Hematopoietic multipotent progenitor cell treated with erythropoietin and hydrocortisone succinate and interleukin-3 and kit ligand, for 15 days (in vitro differentiated cells): ENCODE data around the gene HOXD11.

ENCODE experiments used
- DNase-seq: peaks from one replicate; pipeline ENCODE4 v3.0.0-alpha.2; 2015; ENCODE audit warnings: low spot score

HOXD11 gene

DNA sequence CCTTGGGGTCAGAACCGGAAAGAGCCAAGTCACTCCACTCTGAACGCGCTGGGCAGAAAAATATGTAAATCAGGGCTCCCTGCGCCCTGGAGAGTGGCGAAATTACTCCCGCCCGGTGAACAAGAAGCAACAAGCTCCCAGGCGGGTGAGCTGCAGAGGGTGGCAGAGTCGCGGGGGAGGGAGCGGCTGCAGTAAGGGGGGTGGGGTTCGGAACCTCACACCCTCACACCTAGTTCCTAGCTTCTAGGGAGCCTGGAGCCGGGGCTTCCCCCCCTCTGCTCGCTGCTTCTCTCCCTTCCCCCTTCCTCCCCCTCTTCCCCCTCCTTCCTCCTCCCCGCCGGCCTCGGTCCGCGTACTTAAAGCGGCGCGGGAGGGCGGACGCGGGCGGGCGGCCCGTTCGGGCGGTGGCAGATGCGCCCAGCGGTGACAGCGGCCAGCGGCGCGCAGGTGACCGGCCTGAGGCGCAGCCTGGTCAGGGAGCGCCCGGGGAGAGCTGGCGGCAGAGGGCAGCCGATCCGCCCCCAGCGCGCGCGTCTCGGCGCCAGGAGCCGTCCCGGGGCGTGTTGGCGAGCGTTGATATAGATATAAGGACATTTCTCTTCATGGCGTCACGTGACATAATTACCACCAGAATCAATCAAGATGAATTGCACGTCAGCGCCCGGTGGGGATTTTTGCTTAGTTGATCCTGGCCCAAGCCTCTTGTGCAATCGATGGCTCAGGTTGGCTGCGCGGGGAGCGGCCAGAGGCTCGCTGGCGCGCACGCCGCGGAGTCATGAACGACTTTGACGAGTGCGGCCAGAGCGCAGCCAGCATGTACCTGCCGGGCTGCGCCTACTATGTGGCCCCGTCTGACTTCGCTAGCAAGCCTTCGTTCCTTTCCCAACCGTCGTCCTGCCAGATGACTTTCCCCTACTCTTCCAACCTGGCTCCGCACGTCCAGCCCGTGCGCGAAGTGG is at the start of gene HOXD11:
Gene HOXD11 (plus strand): TSS at position 700 of the 959 bp plus-strand sequence. CDS start 76 bp downstream, at position 776.
- no peak for DNase-seq

DNA sequence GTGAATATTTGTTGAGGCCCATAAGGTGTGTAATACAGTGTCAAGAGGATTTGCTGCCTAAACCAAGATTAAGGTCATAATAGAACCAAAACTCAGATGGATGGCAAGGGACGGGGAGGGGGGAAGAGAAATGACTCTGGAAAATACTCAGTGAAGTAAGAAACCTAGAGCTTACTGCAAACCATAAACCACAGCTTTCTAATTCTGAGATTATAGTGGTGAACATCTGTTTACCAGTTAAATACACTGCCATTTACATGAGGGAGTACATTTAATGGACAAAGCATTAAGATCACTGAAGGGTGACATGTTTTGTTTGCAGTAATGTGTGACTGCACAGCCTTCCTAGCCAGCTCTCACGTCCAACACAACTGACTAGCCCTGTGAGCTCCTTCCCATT is 43.1 kb upstream of the HOXD11 start:
- no peak for DNase-seq

DNA sequence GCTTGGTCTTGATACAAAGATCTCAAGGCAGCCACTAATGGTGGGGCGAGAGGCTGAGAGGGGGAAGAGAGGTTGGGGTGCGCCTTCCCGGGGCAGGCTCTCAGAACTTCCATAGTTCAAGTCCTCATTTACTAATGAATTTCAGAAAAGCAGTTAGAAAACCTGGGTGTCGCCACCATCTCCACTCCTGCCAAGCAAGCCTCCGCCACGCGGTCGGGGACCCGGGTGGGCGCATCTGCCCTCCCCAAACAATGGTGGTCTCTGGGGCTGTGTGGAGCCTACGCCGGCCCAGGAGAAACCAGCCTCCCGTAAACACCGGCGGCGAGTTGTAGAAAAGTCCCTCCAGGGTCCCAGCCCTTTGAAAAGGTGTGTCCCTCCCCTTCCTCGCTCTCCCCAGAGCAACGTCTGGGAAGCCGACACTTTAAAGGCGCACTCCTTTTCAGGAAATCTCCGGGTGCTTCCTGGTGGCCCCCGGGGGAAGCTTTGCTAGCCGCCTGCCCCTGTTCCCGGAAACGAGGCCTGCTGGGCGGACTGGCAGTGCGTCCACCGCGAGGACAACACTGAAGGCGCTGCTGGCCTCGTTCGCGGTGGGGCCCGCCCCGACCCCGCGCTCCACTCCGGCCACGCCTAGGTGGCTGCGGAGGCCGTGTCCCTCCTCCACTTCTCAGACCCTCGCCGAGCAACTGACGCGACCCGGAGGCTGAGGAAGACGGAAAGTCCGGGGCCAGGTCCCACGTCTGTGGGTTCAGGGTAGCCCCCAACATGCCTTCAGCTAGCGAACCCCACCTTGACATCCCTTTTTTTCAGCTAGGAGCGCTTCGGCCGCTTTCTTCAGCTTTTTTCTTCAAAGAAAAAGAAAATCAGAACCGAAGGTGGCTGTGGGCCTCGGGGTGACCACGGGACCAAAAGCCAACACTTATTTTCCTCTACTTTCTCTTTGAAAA is 40.2 kb upstream of the HOXD11 start:
- no peak for DNase-seq

DNA sequence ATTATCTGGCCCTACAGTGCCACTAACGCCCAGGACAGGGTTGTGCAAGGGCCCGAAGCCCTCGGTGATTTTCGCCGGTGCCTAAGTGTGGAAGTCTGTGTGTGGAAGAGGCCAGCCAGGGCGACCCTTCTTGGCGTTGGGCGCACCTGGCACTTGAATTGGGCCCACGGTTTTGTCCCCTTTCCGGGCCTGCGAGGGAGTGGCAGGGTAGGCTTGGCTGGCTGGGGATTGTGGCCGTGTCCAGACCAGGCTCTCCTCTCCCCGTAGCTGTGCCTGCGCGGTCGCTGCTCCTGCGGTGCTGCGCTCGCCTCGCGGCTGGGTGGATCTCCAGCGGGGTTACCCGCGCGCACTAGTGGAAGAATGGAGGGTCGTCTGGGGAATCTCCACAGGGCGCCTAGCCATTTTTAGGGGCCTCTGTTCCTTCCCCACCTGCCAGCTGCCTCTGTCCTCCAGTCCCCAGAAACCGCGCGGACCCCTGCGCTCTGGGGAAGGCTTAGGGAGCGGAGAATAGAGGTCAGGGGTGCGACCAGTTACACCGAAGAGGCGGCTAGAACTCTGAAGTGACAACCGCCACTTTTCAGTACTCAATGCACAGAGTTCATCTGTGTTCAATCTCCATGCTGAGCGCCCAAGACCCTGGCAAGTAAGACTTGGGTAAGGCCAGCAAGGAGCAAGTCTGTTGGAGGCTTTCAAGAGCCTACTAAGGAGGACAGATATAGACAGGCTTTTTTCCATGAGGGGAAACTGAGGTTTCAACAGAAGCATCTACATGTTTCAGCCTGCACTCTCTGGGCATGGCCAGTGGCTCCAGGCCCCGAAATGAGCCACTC is 39.3 kb upstream of the HOXD11 start:
- no peak for DNase-seq

DNA sequence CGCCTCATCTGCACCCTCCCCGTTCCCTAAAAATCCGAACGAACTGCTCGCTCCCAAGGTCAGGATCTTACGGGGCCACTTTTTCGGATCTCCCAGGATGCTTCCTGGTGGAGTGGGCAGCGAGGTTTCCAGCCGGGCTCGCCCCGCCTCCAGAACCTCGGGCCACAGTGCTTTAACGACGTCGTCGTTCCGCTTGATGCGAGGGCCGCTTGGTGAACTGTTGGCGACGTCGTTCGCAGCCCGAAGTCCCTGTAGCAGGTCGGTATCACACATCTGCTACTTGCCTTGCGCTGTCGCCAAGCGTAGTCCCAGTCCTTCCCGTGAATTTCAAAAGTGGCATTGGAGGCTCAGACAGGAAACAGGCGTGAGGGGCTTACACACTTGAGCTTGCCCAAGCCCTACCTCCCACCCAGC is 38.7 kb upstream of the HOXD11 start:
- DNase-seq, result no peak

DNA sequence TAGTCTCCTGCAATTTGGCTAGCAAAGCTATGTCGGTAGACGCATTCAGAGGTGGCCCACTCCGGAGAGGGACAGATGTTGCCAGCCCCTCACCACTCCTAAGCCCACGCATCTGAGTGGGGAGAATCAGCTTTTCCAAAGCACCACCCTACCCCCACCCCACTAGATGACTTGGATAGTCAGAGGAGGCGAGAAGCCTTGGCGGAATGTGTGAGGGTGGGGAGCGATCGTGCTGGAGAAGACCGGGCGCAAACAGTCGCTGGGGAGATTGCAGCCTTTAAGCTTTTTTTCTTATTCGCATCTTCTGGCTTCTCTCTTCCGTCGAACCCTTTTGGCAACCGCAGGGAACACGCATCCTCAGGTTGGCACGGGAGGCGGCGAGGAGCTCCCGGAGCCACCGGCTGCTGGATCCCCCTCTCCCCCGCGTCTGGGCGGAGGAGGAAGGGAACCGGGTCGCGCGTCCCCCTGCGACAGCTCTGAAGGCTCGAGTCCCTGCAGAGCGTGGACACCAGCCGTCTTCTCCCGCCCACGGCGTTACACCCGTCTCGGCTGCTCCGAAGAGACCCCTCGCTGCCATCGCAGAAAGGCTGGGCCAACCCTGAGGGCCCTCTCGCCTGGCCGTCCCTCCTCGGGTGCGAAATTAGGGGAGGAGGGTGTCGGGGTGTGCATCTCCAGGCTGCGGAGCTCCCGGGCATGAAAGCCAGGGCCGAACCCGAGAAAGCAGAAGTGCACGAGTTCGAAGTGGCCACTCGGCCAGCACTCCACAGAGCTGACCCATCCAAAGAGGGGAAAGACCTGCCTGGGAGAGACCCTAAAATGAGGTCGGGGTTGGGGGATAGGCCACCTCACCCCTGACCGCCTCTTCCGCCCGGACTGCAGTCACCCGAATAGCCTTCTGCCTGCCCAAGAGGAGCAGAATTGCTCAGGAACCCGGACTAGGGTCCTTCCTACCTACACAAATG is 35.5 kb upstream of the HOXD11 start:
- no peak for DNase-seq

DNA sequence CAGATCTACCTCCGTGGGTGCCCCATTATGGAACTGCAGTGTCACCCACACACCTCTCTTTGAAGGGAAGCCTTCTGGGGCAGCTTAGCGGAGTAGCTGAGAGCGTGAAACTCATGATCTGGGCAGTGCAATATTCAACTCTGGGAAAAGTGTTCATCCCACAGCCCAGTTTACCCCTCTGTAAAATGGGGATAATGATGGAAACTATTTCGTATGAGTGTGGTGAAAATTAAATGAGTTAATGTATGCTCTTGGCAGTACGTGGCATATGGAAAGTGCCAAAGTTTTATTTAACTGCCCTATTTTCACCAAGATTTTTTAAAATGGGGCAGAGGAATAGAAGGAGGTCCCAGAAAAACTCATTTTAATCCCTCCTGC is 34.8 kb upstream of the HOXD11 start:
- no peak for DNase-seq

DNA sequence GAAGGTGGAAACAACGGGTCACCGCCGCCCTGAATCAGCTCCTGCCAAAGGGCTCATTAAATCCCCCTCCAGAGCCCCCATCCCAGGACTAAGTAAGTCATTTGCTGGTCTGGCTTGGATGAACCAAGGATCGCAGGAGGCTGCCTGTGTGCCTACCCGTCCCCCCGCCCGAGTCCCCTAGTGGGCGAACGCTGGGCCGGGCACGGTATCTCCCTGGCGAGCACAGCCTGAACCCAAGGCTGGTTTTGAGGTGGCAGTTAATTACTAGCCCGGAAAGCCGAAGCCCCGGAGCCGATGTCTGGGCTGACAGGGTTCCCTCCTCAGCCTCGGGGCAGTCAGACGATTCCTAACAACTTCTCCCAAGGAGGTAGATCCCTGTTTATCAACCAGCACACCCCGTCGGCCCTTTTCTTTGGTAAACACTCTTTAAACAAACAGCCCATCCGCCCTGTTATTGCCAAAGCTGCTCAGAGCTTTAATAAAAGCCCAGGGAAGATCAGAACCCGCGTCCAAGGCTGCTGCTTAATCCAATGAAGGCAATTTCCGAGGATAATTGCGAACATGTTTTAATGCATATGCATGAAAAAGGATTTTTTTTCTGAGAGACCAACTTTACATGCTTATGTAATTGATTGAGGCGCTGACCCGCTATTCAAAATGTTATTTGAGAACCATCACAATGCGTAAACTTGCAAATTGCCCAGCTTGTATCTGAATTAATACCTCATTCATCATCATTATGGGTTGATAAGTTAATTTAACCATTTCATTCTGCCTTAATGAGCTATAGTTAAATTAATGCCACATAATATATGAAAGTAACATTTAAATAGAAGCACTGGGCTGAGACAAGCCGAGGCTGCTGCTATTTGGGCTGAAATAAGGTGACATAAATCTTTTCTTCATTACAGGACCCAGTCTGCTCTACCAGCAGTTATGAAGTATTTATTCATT is 33.9 kb upstream of the HOXD11 start:
- no peak for DNase-seq

DNA sequence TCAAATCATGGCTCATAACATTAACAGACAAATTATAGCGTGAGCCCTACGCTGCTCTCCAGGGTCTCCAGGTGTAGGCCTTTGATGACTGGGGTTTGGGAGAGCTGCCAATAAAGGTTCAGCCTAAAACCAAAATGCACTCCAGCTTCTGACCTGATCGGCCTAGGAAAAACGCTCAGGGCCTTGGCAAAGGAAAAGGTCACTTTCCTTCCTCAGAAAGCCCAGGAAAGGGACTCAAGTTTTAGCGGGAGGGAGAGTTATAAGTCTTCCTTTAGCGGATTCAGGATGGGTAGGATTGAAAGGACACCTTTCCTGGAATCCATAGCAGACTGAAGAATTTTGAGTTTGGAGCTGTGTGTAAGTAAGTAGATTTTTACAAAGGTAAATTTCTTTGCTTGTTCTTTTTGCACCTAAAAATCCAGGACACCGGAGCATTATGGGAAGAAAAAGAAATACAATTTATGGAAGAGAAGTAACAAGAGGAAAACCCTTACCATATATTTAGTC is 32.1 kb upstream of the HOXD11 start:
- DNase-seq, result no peak

DNA sequence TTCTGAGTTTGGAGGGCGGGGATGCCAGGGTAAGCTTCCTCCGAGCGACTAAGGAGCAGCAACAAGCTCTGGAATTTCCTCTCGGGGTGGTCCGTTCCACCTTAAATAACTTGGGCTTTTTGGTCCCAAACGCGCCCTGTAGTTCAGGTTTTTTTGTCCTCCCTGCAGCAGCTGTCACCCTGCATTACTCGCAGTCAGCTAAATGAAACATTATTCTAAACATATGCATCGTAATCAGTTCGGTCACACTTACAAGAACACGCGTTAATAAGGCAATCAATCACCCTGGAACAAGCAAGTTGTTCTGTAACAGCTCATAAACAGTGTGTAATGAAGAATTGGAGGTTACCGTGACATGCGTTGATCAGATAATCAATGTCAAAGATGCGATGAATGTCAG is 31.6 kb upstream of the HOXD11 start:
- no peak for DNase-seq

DNA sequence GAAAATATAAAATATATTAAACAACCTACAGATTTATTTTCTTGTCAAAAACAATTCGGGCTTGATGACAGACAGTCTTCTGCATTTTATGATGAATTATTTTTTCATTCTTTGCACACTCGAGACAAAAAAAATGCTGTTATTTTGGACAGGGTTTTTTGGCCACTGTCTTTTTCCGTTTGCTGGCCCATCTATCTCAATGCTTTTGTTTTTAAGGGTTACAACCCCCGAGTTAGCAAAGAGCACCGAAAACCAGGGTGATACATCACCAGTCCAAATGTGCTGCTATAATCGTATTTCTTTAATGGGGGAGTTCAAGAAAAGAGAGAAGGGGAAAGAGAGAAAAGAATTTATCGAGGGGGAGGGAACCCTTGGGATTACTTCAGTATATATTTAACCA is 31.0 kb upstream of the HOXD11 start:
- DNase-seq, result no peak

DNA sequence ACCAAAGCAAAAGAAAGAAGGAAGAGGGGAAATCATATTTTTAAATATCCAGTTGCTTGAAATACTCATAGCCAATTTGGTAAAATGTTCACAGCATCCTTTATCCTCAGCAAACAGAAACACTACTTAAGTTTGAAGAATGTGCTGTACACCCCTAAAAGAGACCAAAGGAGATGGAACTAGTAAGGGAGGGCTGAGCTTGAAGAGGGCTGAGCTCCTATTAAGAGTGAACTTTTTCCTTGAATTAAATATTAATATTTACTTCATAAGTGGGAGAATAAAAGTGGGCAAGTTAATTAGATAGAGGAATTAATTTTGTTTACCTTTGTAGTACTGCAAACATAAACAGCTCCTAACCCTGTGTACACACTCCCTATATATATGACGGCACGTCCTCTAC is 30.3 kb upstream of the HOXD11 start:
- no peak for DNase-seq

DNA sequence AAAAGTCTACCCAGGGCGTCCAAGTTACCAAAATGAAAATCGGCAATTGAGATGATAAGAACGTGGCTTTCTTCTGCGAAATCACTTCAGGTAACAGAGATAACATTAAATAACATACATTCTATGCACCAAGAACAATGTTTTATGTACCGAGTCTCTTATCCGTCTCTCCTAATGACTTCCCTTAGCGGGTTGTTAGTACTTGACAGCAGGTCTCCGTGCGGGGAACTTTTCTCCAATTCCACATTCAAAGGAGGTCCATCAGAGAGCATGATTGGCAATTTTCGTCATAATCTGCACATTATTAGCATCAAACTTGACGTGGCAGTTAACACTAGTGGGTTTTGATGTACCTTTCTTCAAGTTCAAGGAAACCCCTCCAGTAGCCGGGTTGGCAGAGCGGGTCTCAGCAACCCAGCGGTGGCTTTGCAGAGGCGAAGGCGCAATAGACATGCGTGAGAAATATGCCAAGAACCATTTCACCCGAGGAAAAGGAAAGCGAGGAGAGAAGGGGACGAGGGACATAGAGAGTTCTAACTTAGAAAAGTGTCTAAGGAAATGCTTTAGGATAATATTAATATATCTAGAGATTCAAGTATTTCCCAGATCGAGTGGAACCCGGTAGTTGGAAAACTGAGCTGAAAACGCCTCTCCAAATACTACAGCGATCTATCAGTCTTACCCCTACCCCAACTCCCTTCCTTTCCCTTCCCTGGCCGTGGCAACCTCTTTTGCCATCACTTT is 28.4 kb upstream of the HOXD11 start:
- DNase-seq, result no peak

DNA sequence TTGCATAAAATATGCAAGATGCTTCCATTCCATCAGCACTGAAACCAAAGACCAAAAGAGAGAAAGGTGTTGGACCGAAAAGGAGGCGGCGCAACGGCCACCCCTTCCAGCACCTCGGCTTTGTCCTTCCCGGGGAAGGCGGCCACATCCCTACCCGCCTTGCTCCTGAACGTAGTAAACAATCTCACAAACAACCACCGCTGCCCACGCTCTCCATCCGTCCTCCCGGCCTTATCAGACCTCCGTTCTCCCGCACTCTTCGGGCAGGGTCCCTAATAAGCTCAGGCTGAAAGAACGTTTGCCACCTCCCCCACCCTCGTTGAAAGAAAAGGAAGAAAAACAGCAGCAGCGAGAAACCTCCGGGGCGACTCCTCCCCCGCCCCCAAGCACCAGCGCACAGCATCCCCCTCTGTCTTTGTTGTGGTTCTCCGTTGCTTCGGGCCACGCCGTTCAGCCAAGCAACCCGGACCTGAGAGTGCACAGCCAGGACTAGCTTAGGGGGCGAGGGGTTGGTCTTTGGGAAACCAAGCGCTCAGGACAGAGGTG is 27.7 kb upstream of the HOXD11 start:
- DNase-seq, result no peak

DNA sequence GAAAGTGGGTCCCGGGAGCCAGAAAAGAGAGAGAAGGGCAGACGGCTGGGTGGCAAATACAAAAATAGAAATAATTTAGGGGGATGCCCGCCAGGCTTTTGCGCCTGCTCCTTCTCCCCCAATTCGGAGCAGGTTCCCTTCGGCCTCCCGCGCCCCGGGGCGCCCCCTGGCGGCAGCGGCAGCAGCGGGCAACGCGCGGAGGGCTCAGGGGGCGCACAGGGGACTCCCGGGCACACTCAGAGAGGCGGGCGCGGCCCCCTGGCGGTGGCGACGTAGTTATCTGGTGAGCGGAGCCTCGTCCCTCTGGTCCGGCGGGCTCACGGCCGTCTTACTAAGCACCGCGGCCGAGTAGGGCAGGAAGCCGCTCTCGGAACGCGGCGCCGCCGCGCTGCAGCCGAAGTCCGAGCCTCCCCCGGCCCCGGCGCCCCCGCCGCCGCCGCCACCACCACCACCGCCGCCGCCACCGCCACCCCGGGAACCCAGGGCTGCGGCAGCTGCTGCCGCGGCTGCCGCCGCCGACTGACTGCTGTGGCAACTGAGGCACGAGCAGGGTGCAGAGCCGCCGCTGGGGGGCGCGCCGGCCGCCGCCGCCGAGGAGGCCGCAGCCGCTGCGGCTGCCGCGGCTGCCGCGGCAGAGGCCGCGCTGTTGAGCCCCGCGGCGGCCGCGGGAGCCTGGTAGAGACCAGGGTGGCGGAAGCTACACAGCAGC is 27.1 kb upstream of the HOXD11 start:
- DNase-seq, result peak; percentile 57

DNA sequence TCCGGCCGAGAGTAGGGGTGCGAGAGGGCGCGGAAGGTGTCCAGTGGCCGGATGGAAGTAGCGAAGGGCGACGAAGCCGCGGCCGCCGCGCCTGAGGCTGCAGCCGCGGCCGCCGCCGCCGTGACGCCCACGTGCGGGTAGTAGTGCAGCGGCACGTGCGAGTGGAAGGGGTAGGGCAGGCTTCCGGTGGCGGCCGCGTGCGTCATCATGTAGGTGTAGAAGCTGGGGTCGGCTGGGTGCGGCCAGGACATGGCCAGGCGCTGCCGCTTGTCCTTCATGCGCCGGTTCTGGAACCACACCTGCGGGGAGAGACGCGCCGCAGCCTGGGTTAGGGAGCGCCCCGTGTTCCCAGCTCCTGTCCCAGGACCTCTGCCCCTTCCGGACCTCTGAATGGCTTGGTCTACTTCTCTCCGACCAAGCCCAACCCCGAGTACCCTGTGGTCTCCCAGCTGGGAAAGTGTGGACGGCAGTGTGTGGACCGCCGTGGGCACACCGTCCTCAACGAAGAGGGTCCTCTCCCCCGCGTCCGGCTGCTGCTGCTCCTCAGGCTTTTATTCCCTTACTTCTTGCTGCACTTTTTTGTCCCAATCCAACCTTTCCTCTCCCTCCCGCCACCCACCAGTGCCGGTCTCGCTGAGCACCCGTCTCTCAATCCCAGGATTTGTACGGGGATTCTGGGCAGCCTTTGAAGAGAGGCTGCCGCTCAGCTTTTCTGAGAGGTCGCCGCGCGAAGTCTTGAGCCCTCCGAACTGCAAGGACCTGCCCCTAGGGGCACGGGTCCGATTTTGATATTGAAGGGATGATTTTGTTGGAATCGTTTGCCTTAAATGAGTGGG is 26.3 kb upstream of the HOXD11 start:
- DNase-seq, result no peak

DNA sequence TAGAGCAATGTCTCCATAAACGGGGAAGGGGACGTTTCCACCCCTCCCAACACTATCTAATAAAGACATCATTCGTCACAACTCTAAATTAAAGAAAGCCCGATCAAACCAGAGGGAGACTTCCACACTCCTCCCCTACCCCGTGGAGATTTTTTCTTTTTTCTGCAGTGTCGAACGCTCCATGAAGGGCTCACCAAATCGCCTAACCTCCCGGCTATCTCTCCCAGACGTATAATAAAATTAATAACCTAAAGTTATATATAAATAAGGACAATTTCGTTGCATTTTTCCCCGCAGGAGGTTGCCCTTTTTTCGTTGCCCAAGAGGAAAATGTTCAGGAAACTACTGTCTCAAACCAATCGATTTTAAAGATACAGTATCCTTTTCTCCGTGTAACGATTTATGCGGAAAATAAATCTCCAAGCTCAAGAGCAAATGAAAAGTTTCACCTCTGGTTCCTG is 25.7 kb upstream of the HOXD11 start:
- DNase-seq, result no peak
